OCI-LY3 (cell line): Measurements from ENCODE around the gene DPP10.

Source experiments
- H2AFZ ChIP-seq: fragments of 200-600, 300-600 bp; shearing (Covaris generic); 2 replicates; pipeline ENCODE4 v1.6.0; 2014; ENCODE audit warnings: antibody characterized with exemption, low read depth, low read length
- H3K27ac ChIP-seq: fragments of 200-600, 300-600 bp; sonication (generic); 2 replicates; pipeline ENCODE4 v1.5.1; 2014; ENCODE audit warnings: mild to moderate bottlenecking, low read length, moderate library complexity, mixed read lengths
- H3K27me3 ChIP-seq: fragments of 200-600, 300-600 bp; sonication (generic); 2 replicates; pipeline ENCODE4 v1.6.1; 2014; ENCODE audit warnings: low read depth, low read length, mixed read lengths
- H3K36me3 ChIP-seq: fragments of 200-600, 300-600 bp; sonication (generic); replicated peaks from 2 replicates; pipeline ENCODE3; 2014; ENCODE audit warnings: low read depth, low read length, mixed read lengths
- H3K4me1 ChIP-seq: fragments of 300-600, 200-600 bp; sonication (generic); 2 replicates; pipeline ENCODE4 v1.6.1; 2014; ENCODE audit warnings: low read length, mixed read lengths
- H3K4me2 ChIP-seq: fragments of 200-600, 300-600 bp; sonication (generic); 2 replicates; pipeline ENCODE4 v1.6.1; 2014; ENCODE audit warnings: low read length, mixed read lengths
- H3K4me3 ChIP-seq: fragments of 300-600, 200-600 bp; sonication (generic); 2 replicates; pipeline ENCODE4 v1.5.1; 2014; ENCODE audit warnings: antibody characterized with exemption, mild to moderate bottlenecking, low read length, moderate library complexity
- H3K79me2 ChIP-seq: fragments of 300-600, 200-600 bp; shearing (Covaris generic); 2 replicates; pipeline ENCODE4 v1.6.1; 2014; ENCODE audit warnings: mild to moderate bottlenecking, low read length, mixed read lengths
- H3K9ac ChIP-seq: fragments of 300-600, 200-600 bp; shearing (Covaris generic); 2 replicates; pipeline ENCODE4 v1.6.0; 2014; ENCODE audit warnings: mild to moderate bottlenecking, low read length, moderate library complexity
- H3K9me3 ChIP-seq: fragments of 200-600, 300-600 bp; shearing (Covaris generic); 2 replicates; pipeline ENCODE4 v1.6.1; 2014; ENCODE audit warnings: low read length, mixed read lengths; ENCODE audit not compliant: insufficient read depth
- H4K20me1 ChIP-seq: fragments of 200-600, 300-600 bp; sonication (generic); 2 replicates; pipeline ENCODE4 v1.6.1; 2016; ENCODE audit warnings: low read length, mixed read lengths; ENCODE audit not compliant: insufficient read depth
- EZH2phosphoT487 ChIP-seq: fragments of 200-600 bp; shearing (Covaris generic); IDR thresholded peaks from 2 replicates; pipeline ENCODE4 v1.6.1; 2018; ENCODE audit warnings: antibody characterized with exemption, mixed run types, low read depth
- TF ChIP-seq, protein P1 (sequence below): fragments of 200-600, 300-600 bp; sonication (generic); IDR thresholded peaks from 2 replicates; pipeline ENCODE4 v1.5.1; 2014; ENCODE audit warnings: antibody characterized with exemption, low read length, low read depth

The DPP10 gene

DNA sequence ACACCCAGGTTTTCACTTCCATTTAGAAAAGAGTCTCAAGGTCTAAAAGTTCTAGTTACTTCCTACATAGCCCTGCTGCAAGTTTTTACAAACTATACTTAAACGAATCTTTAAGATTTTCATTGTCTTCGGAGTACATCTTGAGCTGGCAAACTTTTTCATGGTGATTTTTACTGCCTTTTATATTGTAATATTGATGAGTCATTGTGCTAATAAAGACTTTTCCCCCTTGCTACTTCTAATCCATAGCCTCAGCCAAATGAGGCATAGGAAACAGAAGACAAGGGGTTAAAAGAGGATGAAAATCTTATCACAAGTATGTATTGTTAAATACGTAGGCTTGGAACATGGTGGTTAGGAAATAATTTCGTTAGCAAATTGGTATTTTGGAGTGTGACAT, 4.1 kb downstream of the DPP10 start:
- no peak overlapping the region for H2AFZ ChIP-seq
- no peak overlapping the region for H3K4me2 ChIP-seq
- no peaks in the 10 kb centered on the region for H3K27me3 ChIP-seq
- no peaks in the 10 kb centered on the region for H4K20me1 ChIP-seq
- H3K27ac ChIP-seq, result no peak overlapping the region
- no peaks in the 10 kb centered on the region for H3K79me2 ChIP-seq
- TF ChIP-seq, protein P1, sequence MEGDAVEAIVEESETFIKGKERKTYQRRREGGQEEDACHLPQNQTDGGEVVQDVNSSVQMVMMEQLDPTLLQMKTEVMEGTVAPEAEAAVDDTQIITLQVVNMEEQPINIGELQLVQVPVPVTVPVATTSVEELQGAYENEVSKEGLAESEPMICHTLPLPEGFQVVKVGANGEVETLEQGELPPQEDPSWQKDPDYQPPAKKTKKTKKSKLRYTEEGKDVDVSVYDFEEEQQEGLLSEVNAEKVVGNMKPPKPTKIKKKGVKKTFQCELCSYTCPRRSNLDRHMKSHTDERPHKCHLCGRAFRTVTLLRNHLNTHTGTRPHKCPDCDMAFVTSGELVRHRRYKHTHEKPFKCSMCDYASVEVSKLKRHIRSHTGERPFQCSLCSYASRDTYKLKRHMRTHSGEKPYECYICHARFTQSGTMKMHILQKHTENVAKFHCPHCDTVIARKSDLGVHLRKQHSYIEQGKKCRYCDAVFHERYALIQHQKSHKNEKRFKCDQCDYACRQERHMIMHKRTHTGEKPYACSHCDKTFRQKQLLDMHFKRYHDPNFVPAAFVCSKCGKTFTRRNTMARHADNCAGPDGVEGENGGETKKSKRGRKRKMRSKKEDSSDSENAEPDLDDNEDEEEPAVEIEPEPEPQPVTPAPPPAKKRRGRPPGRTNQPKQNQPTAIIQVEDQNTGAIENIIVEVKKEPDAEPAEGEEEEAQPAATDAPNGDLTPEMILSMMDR, result no peak
- no peak for TF ChIP-seq EZH2phosphoT487
- H3K9me3 ChIP-seq, result no peaks in the 10 kb centered on the region
- H3K9ac ChIP-seq, result no peak overlapping the region
- no peak overlapping the region for H3K4me3 ChIP-seq
- H3K4me1 ChIP-seq, result peaks cover 8% of the 10 kb centered on the region; the same call in 1 of the 2 replicates
- no peaks in the 10 kb centered on the region for H3K36me3 ChIP-seq

DNA sequence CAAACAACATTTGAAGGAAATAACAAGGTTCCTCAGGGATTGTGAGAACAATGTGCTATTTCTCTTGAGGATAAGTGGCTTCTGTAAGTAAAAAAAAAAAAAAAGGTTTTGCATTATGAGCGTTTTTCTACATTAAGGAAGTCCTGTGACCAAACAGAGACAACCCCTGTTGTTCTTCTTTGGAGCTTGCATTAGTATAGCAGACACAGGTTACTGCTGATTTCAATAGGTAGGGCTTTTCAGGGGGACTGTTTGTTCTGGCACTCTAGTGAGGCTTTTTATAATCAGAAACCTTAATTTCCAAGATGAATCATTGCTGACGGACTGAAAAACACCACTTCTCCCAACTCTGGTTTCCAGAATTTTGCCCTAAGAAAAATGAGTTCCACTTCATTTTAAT, 8.2 kb downstream of the DPP10 start:
- no peaks in the 10 kb centered on the region for H3K27me3 ChIP-seq
- H3K79me2 ChIP-seq, result no peaks in the 10 kb centered on the region
- no peaks in the 10 kb centered on the region for H3K36me3 ChIP-seq
- no peak overlapping the region for H3K4me2 ChIP-seq
- H3K4me3 ChIP-seq, result no peak overlapping the region
- H3K9ac ChIP-seq, result no peak overlapping the region
- H3K9me3 ChIP-seq, result no peaks in the 10 kb centered on the region
- peaks cover 8% of the 10 kb centered on the region; the same call in 1 of the 2 replicates for H3K4me1 ChIP-seq
- H4K20me1 ChIP-seq, result no peaks in the 10 kb centered on the region
- no peak overlapping the region for H3K27ac ChIP-seq
- H2AFZ ChIP-seq, result no peak overlapping the region
- TF ChIP-seq, protein P1, result no peak
- TF ChIP-seq EZH2phosphoT487, result no peak

DNA sequence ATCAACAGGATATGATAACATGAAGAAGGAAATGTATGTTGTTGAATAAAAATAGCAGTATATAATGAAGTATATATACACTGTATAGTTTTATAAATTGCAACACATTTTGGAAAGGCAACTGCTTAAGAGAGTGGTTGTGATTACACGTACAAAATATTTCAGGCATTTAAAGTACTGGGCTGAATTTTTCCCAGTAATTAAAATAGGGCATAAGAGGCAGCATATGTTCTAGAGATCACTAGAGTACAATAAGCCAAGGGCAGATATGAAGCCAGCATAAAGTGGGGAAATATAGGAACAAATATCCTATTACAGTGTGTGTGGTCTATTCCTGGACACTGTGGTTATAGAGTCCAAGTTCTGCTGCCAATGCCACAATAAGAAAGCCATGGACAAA, 14.1 kb downstream of the DPP10 start:
- Histone ChIP-seq H3K36me3 (no peaks in the 10 kb centered on the region), H3K9me3 (no peaks in the 10 kb centered on the region), H4K20me1 (no peaks in the 10 kb centered on the region), H3K27me3 (no peaks in the 10 kb centered on the region), H3K4me1 (no peaks in the 10 kb centered on the region), H3K4me3 (no peak overlapping the region), H3K9ac (no peak overlapping the region), H2AFZ (no peak overlapping the region), H3K27ac (no peak overlapping the region), H3K4me2 (no peak overlapping the region), H3K79me2 (no peaks in the 10 kb centered on the region)
- no peak for TF ChIP-seq EZH2phosphoT487
- TF ChIP-seq, protein P1, result no peak

DNA sequence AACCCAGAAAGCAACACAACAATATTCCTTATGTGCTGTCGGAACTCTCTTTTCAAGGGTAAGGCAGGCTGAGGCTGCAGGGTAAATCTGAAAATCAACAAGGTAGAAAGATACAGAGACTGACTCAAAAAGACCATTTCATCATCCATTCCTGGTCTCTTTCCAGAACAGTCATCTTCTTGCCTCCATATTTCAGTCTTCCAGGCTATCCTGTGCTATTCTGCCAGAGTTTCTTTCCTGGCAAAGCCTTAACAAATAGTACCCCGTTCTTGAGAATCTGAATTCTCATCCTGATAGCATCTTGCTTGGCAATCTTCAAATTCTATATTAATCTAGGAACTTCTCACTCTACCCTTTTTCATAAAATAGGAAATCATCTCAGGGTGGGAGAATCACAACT, 15.5 kb downstream of the DPP10 start:
- no peak for TF ChIP-seq EZH2phosphoT487
- TF ChIP-seq, protein P1, result no peak
- no peaks in the 10 kb centered on the region for H4K20me1 ChIP-seq
- no peaks in the 10 kb centered on the region for H3K79me2 ChIP-seq
- no peaks in the 10 kb centered on the region for H3K9me3 ChIP-seq
- H3K9ac ChIP-seq, result no peak overlapping the region
- no peaks in the 10 kb centered on the region for H3K36me3 ChIP-seq
- H2AFZ ChIP-seq, result no peak overlapping the region
- no peak overlapping the region for H3K4me2 ChIP-seq
- H3K27ac ChIP-seq, result no peak overlapping the region
- H3K4me1 ChIP-seq, result no peaks in the 10 kb centered on the region
- H3K27me3 ChIP-seq, result no peaks in the 10 kb centered on the region
- H3K4me3 ChIP-seq, result no peak overlapping the region
